ENCODE data around the gene CDHR2.

The CDHR2 gene

DNA sequence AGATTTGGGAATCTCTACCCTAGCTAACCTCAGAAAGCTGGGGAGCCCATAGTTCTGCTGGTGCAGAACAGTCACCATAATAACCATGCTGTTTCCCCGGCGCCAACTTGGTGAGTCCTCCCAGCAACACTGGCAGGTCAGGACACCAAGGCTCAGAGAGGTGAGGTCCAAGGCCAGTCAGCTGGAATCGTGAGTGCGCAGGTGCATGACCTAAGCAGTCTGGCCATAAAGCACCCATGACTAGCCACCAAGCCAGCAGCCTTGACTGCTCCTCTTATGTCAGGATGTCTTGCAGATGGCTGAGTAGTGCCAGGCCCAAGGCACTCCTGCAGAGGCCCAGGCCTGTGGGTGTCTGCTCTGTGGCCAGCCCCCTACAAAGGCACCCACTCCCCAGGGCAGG is 14.5 kb upstream of the CDHR2 start:
- H3K27ac ChIP-seq: peak overlapping the region; percentile 100
- H4K20me1 ChIP-seq: peaks cover 51% of the 10 kb centered on the region
- peaks cover 18% of the 10 kb centered on the region for H3K36me3 ChIP-seq

GRCh38 chr5:176535101-176535663 is 14.0 kb upstream of the CDHR2 start:
- Histone ChIP-seq H3K4me1 (peaks cover 79% of the 10 kb centered on the region), H4K20me1 (peaks cover 49% of the 10 kb centered on the region), H3K9ac (peak overlapping the region; percentile 100), H3K27me3 (no peaks in the 10 kb centered on the region), H3K4me3 (peak overlapping the region; percentile 88), H3K36me3 (peaks cover 18% of the 10 kb centered on the region), H3K4me2 (peak overlapping the region; percentile 99), H3K27ac (peak overlapping the region; percentile 100), H3K9me3 (no peaks in the 10 kb centered on the region)
- TF ChIP-seq Cebpa-rat (IDR thresholded peaks at IDR 0.05): no peak

More for the DNA sequence above, 14.5 kb upstream of the CDHR2 start:
- Histone ChIP-seq H3K4me2 (peak overlapping the region; percentile 99), H3K9ac (peak overlapping the region; percentile 100), H3K4me3 (peak overlapping the region; percentile 88), H3K27me3 (no peaks in the 10 kb centered on the region), H3K9me3 (no peaks in the 10 kb centered on the region), H3K4me1 (peaks cover 76% of the 10 kb centered on the region)
- TF ChIP-seq Cebpa-rat (IDR thresholded peaks at IDR 0.05): no peak

- H3K4me1 ChIP-seq: peaks cover 79% of the 10 kb centered on the region
These were observed 13.4 kb upstream of the CDHR2 start for GRCh38 chr5:176535664-176536131.

DNA sequence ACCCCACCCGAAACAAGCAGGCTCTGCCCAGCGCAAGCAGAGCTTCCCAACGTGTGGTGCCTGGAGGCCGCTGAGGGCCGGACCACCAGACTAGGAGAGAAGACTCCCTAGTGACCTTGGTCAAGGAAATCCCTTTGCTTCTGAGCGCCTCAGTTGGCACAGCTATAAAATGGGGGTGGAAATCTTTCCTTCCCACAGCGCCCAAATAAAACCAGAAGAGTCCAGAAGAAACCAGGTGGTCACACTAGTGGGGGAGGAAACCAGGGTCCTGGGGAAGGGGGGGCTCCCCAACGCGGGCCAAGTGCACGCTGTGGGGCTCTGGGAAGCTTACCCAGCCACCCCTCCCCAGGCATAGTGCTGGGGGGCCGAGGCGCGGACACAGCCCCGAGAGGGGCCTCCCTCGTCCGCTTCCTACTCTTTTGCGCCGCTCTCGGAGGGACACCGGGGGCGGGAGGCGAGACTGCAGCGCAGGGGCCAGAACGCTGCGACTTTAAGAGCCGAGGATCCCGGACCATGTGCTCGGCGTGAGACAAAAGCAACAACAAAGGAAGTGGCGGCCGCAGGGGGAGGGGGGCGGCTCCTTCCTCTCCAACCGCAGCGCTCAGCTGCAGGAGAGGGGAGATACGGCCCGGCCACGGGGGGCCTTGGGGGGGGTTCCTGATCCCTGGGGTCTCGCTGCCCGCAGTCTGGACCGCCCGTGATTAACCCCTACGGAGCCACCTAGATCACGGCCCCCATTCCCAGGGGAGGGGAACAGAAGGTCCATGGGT is 12.8 kb upstream of the CDHR2 start:
- H3K4me1 ChIP-seq: peaks cover 79% of the 10 kb centered on the region
- TF ChIP-seq Cebpa-rat (IDR thresholded peaks at IDR 0.05): no peak
- H3K9me3 ChIP-seq: no peaks in the 10 kb centered on the region
- peak overlapping the region; percentile 100 for H3K9ac ChIP-seq
- H4K20me1 ChIP-seq: peaks cover 37% of the 10 kb centered on the region
- H3K36me3 ChIP-seq: peaks cover 9% of the 10 kb centered on the region
- H3K4me3 ChIP-seq: peak overlapping the region; percentile 88
- no peaks in the 10 kb centered on the region for H3K27me3 ChIP-seq
- peak overlapping the region; percentile 99 for H3K4me2 ChIP-seq
- peak overlapping the region; percentile 100 for H3K27ac ChIP-seq

More at GRCh38 chr5:176535664-176536131, 13.4 kb upstream of the CDHR2 start:
- H3K36me3 ChIP-seq: peaks cover 14% of the 10 kb centered on the region
- TF ChIP-seq Cebpa-rat (IDR thresholded peaks at IDR 0.05): no peak
- H3K9ac ChIP-seq: peak overlapping the region; percentile 100
- peak overlapping the region; percentile 100 for H3K27ac ChIP-seq
- H3K4me3 ChIP-seq: peak overlapping the region; percentile 88
- H3K9me3 ChIP-seq: no peaks in the 10 kb centered on the region
- H3K27me3 ChIP-seq: no peaks in the 10 kb centered on the region
- peaks cover 43% of the 10 kb centered on the region for H4K20me1 ChIP-seq
- peak overlapping the region; percentile 99 for H3K4me2 ChIP-seq

GRCh38 chr5:176536902-176537553 is 12.1 kb upstream of the CDHR2 start, which contains the start of gene RNF44:
Gene RNF44, minus strand, starts transcription at chr5:176537402. Its CDS starts 4,930 bp downstream, at chr5:176532472.
- Histone ChIP-seq H4K20me1 (peaks cover 30% of the 10 kb centered on the region), H3K27ac (peak within 1 kb of the TSS; percentile 100), H3K4me3 (peak within 1 kb of the TSS; percentile 88), H3K9ac (peak within 1 kb of the TSS; percentile 100), H3K9me3 (no peaks in the 10 kb centered on the region), H3K36me3 (peaks cover 2% of the 10 kb centered on the region; the same call in 1 of the 2 replicates), H3K27me3 (no peaks in the 10 kb centered on the region), H3K4me1 (peaks cover 79% of the 10 kb centered on the region), H3K4me2 (peak within 1 kb of the TSS; percentile 99)
- TF ChIP-seq Cebpa-rat (IDR thresholded peaks at IDR 0.05): no peak

- no peaks in the 10 kb centered on the region for H3K36me3 ChIP-seq
- peak overlapping the region; percentile 85 for H3K4me2 ChIP-seq
- H4K20me1 ChIP-seq: peaks cover 23% of the 10 kb centered on the region
- peaks cover 79% of the 10 kb centered on the region for H3K4me1 ChIP-seq
- H3K27me3 ChIP-seq: no peaks in the 10 kb centered on the region
- peak overlapping the region; percentile 100 for H3K27ac ChIP-seq
- peak; percentile 84 for TF ChIP-seq Cebpa-rat (IDR thresholded peaks at IDR 0.05)
- peak overlapping the region; percentile 100 for H3K9ac ChIP-seq
- H3K9me3 ChIP-seq: no peaks in the 10 kb centered on the region
- peak overlapping the region; percentile 88 for H3K4me3 ChIP-seq
These were observed 11.4 kb upstream of the CDHR2 start for GRCh38 chr5:176537554-176538229.

DNA sequence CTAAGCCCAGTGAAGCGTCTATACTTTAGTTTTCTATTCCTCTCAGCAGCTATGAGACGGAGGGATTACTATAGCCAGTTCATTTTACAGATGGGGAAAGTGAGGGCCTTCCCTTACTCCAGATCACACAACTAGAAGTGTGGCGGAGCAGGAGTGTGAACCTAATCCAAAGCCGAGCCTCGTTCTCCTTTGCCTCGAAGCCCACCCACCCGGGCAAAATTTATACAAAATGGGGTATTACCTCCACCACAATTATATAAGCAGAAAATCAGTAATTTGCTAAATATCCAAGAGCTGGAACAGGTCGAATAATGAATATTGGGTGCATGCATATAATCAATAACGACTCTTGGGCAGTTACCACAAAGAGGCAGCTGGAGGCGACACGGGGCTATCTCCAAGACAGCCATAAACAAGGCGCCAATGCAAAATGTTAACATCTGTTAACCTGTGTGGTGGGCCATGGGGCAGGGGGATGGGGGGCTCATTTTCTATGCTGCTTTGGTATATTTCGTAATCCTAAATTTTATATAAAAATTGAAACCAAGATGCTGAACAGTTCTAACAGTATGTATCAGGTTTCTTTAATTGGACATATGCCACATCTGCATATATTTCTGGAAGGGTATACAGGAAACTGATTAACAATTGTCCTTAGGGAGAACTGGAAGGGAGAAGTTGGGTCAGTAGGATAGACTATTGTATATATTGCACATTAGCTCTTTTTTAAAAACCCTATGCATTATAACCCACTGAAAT is 10.7 kb upstream of the CDHR2 start:
- peak overlapping the region; percentile 88 for H3K4me3 ChIP-seq
- no peaks in the 10 kb centered on the region for H3K9me3 ChIP-seq
- peak overlapping the region; percentile 85 for H3K4me2 ChIP-seq
- H3K4me1 ChIP-seq: peaks cover 72% of the 10 kb centered on the region
- peaks cover 16% of the 10 kb centered on the region for H4K20me1 ChIP-seq
- no peaks in the 10 kb centered on the region for H3K27me3 ChIP-seq
- no peak for TF ChIP-seq Cebpa-rat (IDR thresholded peaks at IDR 0.05)
- no peaks in the 10 kb centered on the region for H3K36me3 ChIP-seq
- H3K27ac ChIP-seq: peak overlapping the region; percentile 100; the same call in 1 of the 2 replicates
- H3K9ac ChIP-seq: peak overlapping the region; percentile 62; the same call in 1 of the 2 replicates

DNA sequence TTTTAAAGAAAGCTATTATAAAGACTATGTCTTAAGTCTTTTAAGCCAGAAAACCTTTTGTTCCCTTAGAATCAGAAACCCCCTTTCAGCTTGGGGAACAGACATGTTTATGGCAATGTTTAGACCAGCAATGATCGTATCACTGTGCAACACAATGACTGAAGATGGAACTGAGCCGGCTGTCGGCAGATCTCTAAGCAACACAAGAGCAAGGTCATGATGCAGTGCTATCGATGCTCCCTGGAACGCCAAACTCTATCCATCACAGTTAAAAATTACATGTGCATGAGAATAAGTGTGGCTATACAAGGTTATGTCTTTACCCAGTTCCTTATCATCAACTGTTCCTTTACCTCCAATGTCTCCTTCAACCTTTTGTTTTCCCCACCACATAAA is 10.2 kb upstream of the CDHR2 start:
- H3K4me2 ChIP-seq: peak overlapping the region; percentile 85; the same call in 1 of the 2 replicates
- no peak for TF ChIP-seq Cebpa-rat (IDR thresholded peaks at IDR 0.05)
- H3K4me3 ChIP-seq: no peak overlapping the region
- peaks cover 70% of the 10 kb centered on the region for H3K4me1 ChIP-seq
- no peaks in the 10 kb centered on the region for H3K9me3 ChIP-seq
- H4K20me1 ChIP-seq: peaks cover 10% of the 10 kb centered on the region; the same call in 1 of the 2 replicates
- no peaks in the 10 kb centered on the region for H3K36me3 ChIP-seq
- no peak overlapping the region for H3K27ac ChIP-seq
- no peak overlapping the region for H3K9ac ChIP-seq
- H3K27me3 ChIP-seq: no peaks in the 10 kb centered on the region

Data from BLaER1 (cell line).